Measurements from ENCODE around the gene PLEKHM1.
"Not testable (repeated sequence)": the region's sequence is repeated elsewhere in the genome, so short reads cannot be mapped to it uniquely, and the experiment has no call there.

The PLEKHM1 gene

GRCh38 chr17:45494556-45494955, 4.0 kb upstream of the PLEKHM1 start:
- not testable (repeated sequence) for H3K36me3 ChIP-seq (ENCODE audit: control insufficient read depth in 1 of 2, insufficient read depth in 2 of 2, low read length in 2 of 2); H3K27me3 ChIP-seq (ENCODE audit: control insufficient read depth in 1 of 2, insufficient read depth in 2 of 2, low read length in 2 of 2); H3K27ac ChIP-seq (ENCODE audit: low read depth, low read length); H3K9me3 ChIP-seq (ENCODE audit: control insufficient read depth in 1 of 2, low read length in 2 of 2); H3K4me1 ChIP-seq (ENCODE audit: control insufficient read depth in 1 of 2, insufficient read depth in 2 of 2, low read length in 2 of 2); H3K4me3 ChIP-seq (ENCODE audit: low read depth in 1 of 2, low read length in 2 of 2); H3K9ac ChIP-seq (ENCODE audit: low read depth in 1 of 2, low read length in 2 of 2)

DNA sequence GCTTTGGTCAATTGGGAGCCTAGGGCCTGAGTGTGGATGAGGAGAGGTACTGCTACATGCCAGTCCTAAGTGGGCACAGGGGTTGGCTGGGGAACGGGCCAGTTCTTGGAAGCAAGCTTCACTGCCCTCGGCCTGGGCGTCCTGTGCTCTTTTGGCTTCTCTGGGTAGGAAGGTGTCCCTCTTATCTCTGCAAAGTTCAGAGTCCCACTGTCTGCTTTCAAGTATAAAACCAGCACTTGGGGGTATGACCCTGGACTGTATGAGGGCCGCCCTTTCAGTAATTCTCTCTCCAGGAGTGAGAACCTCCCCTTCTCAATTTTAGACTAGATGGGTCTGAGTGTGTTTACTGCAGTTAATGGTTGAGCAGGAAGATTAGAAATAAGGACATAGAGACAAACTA, 1.6 kb upstream of the PLEKHM1 start:
- not testable (repeated sequence) for H3K9ac ChIP-seq (ENCODE audit: low read depth in 1 of 2, low read length in 2 of 2); H3K4me1 ChIP-seq (ENCODE audit: control insufficient read depth in 1 of 2, insufficient read depth in 2 of 2, low read length in 2 of 2); H3K27me3 ChIP-seq (ENCODE audit: control insufficient read depth in 1 of 2, insufficient read depth in 2 of 2, low read length in 2 of 2); H3K27ac ChIP-seq (ENCODE audit: low read depth, low read length); H3K36me3 ChIP-seq (ENCODE audit: control insufficient read depth in 1 of 2, insufficient read depth in 2 of 2, low read length in 2 of 2); H3K4me3 ChIP-seq (ENCODE audit: low read depth in 1 of 2, low read length in 2 of 2); H3K9me3 ChIP-seq (ENCODE audit: control insufficient read depth in 1 of 2, low read length in 2 of 2)

DNA sequence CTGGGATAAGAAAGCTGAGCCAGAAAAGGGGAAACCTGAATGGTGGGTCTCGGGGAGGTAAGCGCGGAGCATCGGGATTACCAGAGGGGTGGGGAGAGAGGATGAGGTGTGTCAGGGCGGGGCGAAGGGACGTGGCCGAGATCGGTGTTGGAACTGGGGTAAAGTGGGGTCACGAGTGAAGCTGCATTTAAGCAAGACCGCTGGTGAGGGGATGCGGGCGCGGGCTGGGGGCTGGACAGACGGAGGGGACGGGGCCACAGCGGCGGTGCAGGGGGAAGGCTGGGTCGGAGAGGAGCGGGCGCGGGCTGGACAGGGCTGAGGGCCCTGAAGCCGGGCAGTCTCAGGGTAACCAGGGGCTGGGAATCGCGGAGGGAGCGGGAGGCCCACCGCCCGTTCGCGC, 323 bp downstream of the PLEKHM1 start:
- Histone ChIP-seq H3K4me3 (ENCODE audit: low read depth in 1 of 2, low read length in 2 of 2) (peak overlapping the region; percentile 60 to 67), H3K9ac (ENCODE audit: low read depth in 1 of 2, low read length in 2 of 2) (peak overlapping the region; percentile 47 to 59), H3K27ac (ENCODE audit: low read depth, low read length) (peak overlapping the region; percentile 42)
- H3K9me3 ChIP-seq (ENCODE audit: control insufficient read depth in 1 of 2, low read length in 2 of 2); H3K27me3 ChIP-seq (ENCODE audit: control insufficient read depth in 1 of 2, insufficient read depth in 2 of 2, low read length in 2 of 2); H3K36me3 ChIP-seq (ENCODE audit: control insufficient read depth in 1 of 2, insufficient read depth in 2 of 2, low read length in 2 of 2); H3K4me1 ChIP-seq (ENCODE audit: control insufficient read depth in 1 of 2, insufficient read depth in 2 of 2, low read length in 2 of 2): not testable (repeated sequence)

DNA sequence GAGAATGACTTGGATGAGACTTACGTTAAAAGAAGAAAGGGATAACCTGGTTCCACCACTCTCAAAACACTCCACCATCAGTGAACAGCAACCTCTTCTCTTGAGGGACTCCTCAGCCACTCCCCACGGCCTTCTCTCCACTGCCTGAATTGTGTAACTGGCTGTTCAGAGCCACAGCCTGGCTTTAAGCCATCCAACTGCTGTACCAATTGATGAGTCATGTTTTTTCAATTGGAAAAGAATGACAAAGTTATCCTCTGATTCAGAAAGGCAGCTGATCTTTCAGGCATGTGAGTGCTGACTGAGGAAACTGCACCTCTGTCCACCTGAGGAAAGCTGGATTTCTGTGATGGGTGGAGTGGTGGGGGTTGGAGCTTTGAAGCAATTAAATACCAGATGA, 2.8 kb downstream of the PLEKHM1 start:
- H3K27me3 ChIP-seq (ENCODE audit: control insufficient read depth in 1 of 2, insufficient read depth in 2 of 2, low read length in 2 of 2); H3K27ac ChIP-seq (ENCODE audit: low read depth, low read length); H3K9ac ChIP-seq (ENCODE audit: low read depth in 1 of 2, low read length in 2 of 2); H3K4me3 ChIP-seq (ENCODE audit: low read depth in 1 of 2, low read length in 2 of 2); H3K9me3 ChIP-seq (ENCODE audit: control insufficient read depth in 1 of 2, low read length in 2 of 2); H3K4me1 ChIP-seq (ENCODE audit: control insufficient read depth in 1 of 2, insufficient read depth in 2 of 2, low read length in 2 of 2); H3K36me3 ChIP-seq (ENCODE audit: control insufficient read depth in 1 of 2, insufficient read depth in 2 of 2, low read length in 2 of 2): not testable (repeated sequence)

- not testable (repeated sequence) for H3K4me3 ChIP-seq (ENCODE audit: low read depth in 1 of 2, low read length in 2 of 2); H3K36me3 ChIP-seq (ENCODE audit: control insufficient read depth in 1 of 2, insufficient read depth in 2 of 2, low read length in 2 of 2); H3K9ac ChIP-seq (ENCODE audit: low read depth in 1 of 2, low read length in 2 of 2); H3K27me3 ChIP-seq (ENCODE audit: control insufficient read depth in 1 of 2, insufficient read depth in 2 of 2, low read length in 2 of 2); H3K27ac ChIP-seq (ENCODE audit: low read depth, low read length); H3K4me1 ChIP-seq (ENCODE audit: control insufficient read depth in 1 of 2, insufficient read depth in 2 of 2, low read length in 2 of 2); H3K9me3 ChIP-seq (ENCODE audit: control insufficient read depth in 1 of 2, low read length in 2 of 2)
Observed at GRCh38 chr17:45483591-45484216, 6.8 kb downstream of the PLEKHM1 start.

DNA sequence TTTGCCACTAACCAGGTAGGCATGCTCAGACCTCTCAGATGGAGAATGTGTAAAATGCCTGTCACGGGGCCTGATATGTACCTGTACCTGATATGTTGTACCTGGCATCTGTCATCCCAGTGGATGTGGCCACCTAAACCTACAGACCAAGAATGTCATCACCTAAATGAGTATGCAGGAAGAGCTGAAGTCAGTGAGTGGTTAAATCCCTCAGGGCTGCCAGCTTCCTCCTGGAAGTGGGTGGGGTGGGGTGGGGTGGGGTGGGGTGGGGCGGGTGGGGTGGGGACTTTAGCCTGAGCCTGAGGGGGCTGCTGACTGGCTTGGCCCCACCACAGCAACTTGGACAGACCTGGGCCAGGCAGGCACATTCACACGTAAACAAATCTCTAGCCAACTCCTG, 7.3 kb downstream of the PLEKHM1 start:
- not testable (repeated sequence) for H3K4me1 ChIP-seq (ENCODE audit: control insufficient read depth in 1 of 2, insufficient read depth in 2 of 2, low read length in 2 of 2); H3K27ac ChIP-seq (ENCODE audit: low read depth, low read length); H3K9me3 ChIP-seq (ENCODE audit: control insufficient read depth in 1 of 2, low read length in 2 of 2); H3K36me3 ChIP-seq (ENCODE audit: control insufficient read depth in 1 of 2, insufficient read depth in 2 of 2, low read length in 2 of 2); H3K4me3 ChIP-seq (ENCODE audit: low read depth in 1 of 2, low read length in 2 of 2); H3K27me3 ChIP-seq (ENCODE audit: control insufficient read depth in 1 of 2, insufficient read depth in 2 of 2, low read length in 2 of 2); H3K9ac ChIP-seq (ENCODE audit: low read depth in 1 of 2, low read length in 2 of 2)

- not testable (repeated sequence) for H3K27ac ChIP-seq (ENCODE audit: low read depth, low read length); H3K4me3 ChIP-seq (ENCODE audit: low read depth in 1 of 2, low read length in 2 of 2); H3K9me3 ChIP-seq (ENCODE audit: control insufficient read depth in 1 of 2, low read length in 2 of 2); H3K4me1 ChIP-seq (ENCODE audit: control insufficient read depth in 1 of 2, insufficient read depth in 2 of 2, low read length in 2 of 2); H3K9ac ChIP-seq (ENCODE audit: low read depth in 1 of 2, low read length in 2 of 2); H3K36me3 ChIP-seq (ENCODE audit: control insufficient read depth in 1 of 2, insufficient read depth in 2 of 2, low read length in 2 of 2); H3K27me3 ChIP-seq (ENCODE audit: control insufficient read depth in 1 of 2, insufficient read depth in 2 of 2, low read length in 2 of 2)
Observed at GRCh38 chr17:45482317-45482716, 8.2 kb downstream of the PLEKHM1 start.

DNA sequence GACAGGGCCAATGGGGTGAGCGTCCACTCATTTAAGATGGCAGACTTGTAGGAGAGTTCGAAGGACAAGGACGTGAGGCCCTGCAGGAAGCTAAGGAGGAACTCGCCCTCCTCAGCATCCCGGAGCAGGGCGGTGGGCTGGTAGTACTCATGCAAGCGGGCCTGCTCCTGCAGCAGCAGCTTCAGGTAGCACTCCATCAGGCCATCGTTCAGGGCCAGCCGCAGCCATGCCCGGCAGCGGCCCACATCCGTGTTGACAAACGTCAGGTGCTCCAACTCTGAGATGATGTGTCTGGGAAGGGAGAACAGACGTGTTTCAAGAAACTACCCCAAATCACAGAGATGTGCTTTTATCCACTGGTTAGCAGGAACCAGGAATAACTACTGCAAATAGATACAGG, 15.1 kb downstream of the PLEKHM1 start:
- peaks cover 0 to 26% of the 10 kb centered on the region in 2 donors for H3K36me3 ChIP-seq (ENCODE audit: control insufficient read depth in 1 of 2, insufficient read depth in 2 of 2, low read length in 2 of 2)
- not testable (repeated sequence) for H3K27me3 ChIP-seq (ENCODE audit: control insufficient read depth in 1 of 2, insufficient read depth in 2 of 2, low read length in 2 of 2); H3K4me3 ChIP-seq (ENCODE audit: low read depth in 1 of 2, low read length in 2 of 2); H3K27ac ChIP-seq (ENCODE audit: low read depth, low read length); H3K4me1 ChIP-seq (ENCODE audit: control insufficient read depth in 1 of 2, insufficient read depth in 2 of 2, low read length in 2 of 2); H3K9me3 ChIP-seq (ENCODE audit: control insufficient read depth in 1 of 2, low read length in 2 of 2); H3K9ac ChIP-seq (ENCODE audit: low read depth in 1 of 2, low read length in 2 of 2)

DNA sequence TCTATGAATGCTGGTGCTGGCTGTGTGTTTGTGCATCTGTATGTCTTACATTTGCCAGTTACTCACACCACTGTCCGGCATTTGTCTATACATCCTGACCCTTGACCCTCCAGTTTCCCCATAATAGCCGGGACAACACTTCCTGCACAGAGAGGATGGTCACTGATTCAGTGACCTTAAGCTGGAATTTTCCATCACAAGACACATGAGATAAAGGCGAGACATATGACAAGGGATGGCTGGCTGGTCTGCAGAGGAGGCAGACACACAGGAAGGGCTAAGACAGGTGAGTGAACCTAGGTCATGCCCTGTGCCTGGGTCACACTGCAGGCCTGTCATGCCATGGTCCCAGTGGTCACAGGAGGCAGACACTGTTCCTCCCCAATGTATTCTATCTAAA, 18.3 kb downstream of the PLEKHM1 start:
- H3K36me3 ChIP-seq (ENCODE audit: control insufficient read depth in 1 of 2, insufficient read depth in 2 of 2, low read length in 2 of 2) = peaks cover 0 to 23% of the 10 kb centered on the region in 2 donors
- not testable (repeated sequence) for H3K4me3 ChIP-seq (ENCODE audit: low read depth in 1 of 2, low read length in 2 of 2); H3K9ac ChIP-seq (ENCODE audit: low read depth in 1 of 2, low read length in 2 of 2); H3K27me3 ChIP-seq (ENCODE audit: control insufficient read depth in 1 of 2, insufficient read depth in 2 of 2, low read length in 2 of 2); H3K4me1 ChIP-seq (ENCODE audit: control insufficient read depth in 1 of 2, insufficient read depth in 2 of 2, low read length in 2 of 2); H3K27ac ChIP-seq (ENCODE audit: low read depth, low read length); H3K9me3 ChIP-seq (ENCODE audit: control insufficient read depth in 1 of 2, low read length in 2 of 2)

- H3K36me3 ChIP-seq (ENCODE audit: control insufficient read depth in 1 of 2, insufficient read depth in 2 of 2, low read length in 2 of 2) = peaks cover 0 to 12% of the 10 kb centered on the region in 2 donors
Observed at GRCh38 chr17:45469204-45469563, 21.3 kb downstream of the PLEKHM1 start.

More at GRCh38 chr17:45469204-45469563, 21.3 kb downstream of the PLEKHM1 start:
- not testable (repeated sequence) for H3K27me3 ChIP-seq (ENCODE audit: control insufficient read depth in 1 of 2, insufficient read depth in 2 of 2, low read length in 2 of 2); H3K4me1 ChIP-seq (ENCODE audit: control insufficient read depth in 1 of 2, insufficient read depth in 2 of 2, low read length in 2 of 2); H3K4me3 ChIP-seq (ENCODE audit: low read depth in 1 of 2, low read length in 2 of 2); H3K27ac ChIP-seq (ENCODE audit: low read depth, low read length); H3K9me3 ChIP-seq (ENCODE audit: control insufficient read depth in 1 of 2, low read length in 2 of 2); H3K9ac ChIP-seq (ENCODE audit: low read depth in 1 of 2, low read length in 2 of 2)

Data from duodenal mucosa (tissue), 2 donors.